Activated CD8-positive, alpha-beta memory T cell treated with anti-CD3 and anti-CD28 coated beads for 1 hour (primary cell): ENCODE measurements around the gene NAT8.
"Not testable (repeated sequence)": the region's sequence is repeated elsewhere in the genome, so short reads cannot be mapped to it uniquely, and the experiment has no call there.

Source experiments
- DNase-seq, 2 donors: peaks; one replicate each; pipeline ENCODE4 v3.0.0-alpha.2; 2020; ENCODE audit warnings: low read depth in 1 of 2; ENCODE audit errors: extremely low read depth in 1 of 2

The NAT8 gene

GRCh38 chr2:73642338-73643018 lies at the start of gene NAT8:
NAT8 (minus strand) TSS chr2:73642422; CDS start chr2:73641628, 794 bp downstream.
- DNase-seq, result no peak

GRCh38 chr2:73690372-73691088 lies 48.3 kb upstream of the NAT8 start:
- DNase-seq, result not testable (repeated sequence)

- not testable (repeated sequence) for DNase-seq
Measured at GRCh38 chr2:73688494-73688893, 46.3 kb upstream of the NAT8 start.

GRCh38 chr2:73685764-73686438 lies 43.7 kb upstream of the NAT8 start:
- DNase-seq, result no peak

- not testable (repeated sequence) for DNase-seq
Measured at GRCh38 chr2:73684905-73685304, 42.7 kb upstream of the NAT8 start.

- not testable (repeated sequence) for DNase-seq
Measured at GRCh38 chr2:73684325-73684724, 42.1 kb upstream of the NAT8 start.

GRCh38 chr2:73679951-73680571 lies 37.8 kb upstream of the NAT8 start:
- not testable (repeated sequence) for DNase-seq

- DNase-seq, result not testable (repeated sequence)
Measured at GRCh38 chr2:73679237-73679636, 37.0 kb upstream of the NAT8 start.

- not testable (repeated sequence) for DNase-seq
Measured at GRCh38 chr2:73678008-73678407, 35.8 kb upstream of the NAT8 start.

GRCh38 chr2:73676211-73676610 lies 34.0 kb upstream of the NAT8 start:
- not testable (repeated sequence) for DNase-seq

GRCh38 chr2:73674696-73675157 lies 32.5 kb upstream of the NAT8 start:
- not testable (repeated sequence) for DNase-seq

- DNase-seq, result not testable (repeated sequence)
Measured at GRCh38 chr2:73669976-73670375, 27.8 kb upstream of the NAT8 start.

GRCh38 chr2:73667239-73667638 lies 25.0 kb upstream of the NAT8 start:
- DNase-seq, result not testable (repeated sequence)

GRCh38 chr2:73654175-73654574 lies 12.0 kb upstream of the NAT8 start:
- DNase-seq, result no peak

- DNase-seq, result no peak
Measured at GRCh38 chr2:73652348-73652747, 10.1 kb upstream of the NAT8 start.

- no peak for DNase-seq
Measured at GRCh38 chr2:73651591-73652230, 9.5 kb upstream of the NAT8 start.

- not testable (repeated sequence) for DNase-seq
Measured at GRCh38 chr2:73647690-73648089, 5.5 kb upstream of the NAT8 start.

GRCh38 chr2:73641767-73642062 lies 507 bp downstream of the NAT8 start:
- DNase-seq, result no peak

- DNase-seq, result no peak
Measured at GRCh38 chr2:73640946-73641766, 1.1 kb downstream of the NAT8 start.

GRCh38 chr2:73640511-73640911 lies 1.7 kb downstream of the NAT8 start:
- DNase-seq, result no peak
